ENCODE measurements around the gene PCDH9. TPM values are rescaled to one million over a fixed set of nuclear protein-coding genes. Genes with fewer than 3 reads are reported as not detected.

Gene PCDH9
- total and polyA plus RNA-seq, 7 donors: under 0.01 to 15.7 (median 8.7) TPM; not detected in 1

- Histone ChIP-seq H3K36me3 (no peaks in the 10 kb centered on the region), H3K9me3 (no peaks in the 10 kb centered on the region), H3K4me1 (peaks cover 0 to 10% (median 2%) of the 10 kb centered on the region in 4 donors), H3K27ac (no peak overlapping the region), H3K27me3 (no peaks in the 10 kb centered on the region), H3K4me3 (no peak overlapping the region)
- TF ChIP-seq CTCF (IDR thresholded peaks at IDR 0.05): no peak
- TF ChIP-seq EP300 (IDR thresholded peaks at IDR 0.05): no peak
- TF ChIP-seq POLR2AphosphoS5 (IDR thresholded peaks at IDR 0.05): no peak
- TF ChIP-seq POLR2A (IDR thresholded peaks at IDR 0.05): no peak
- DNase-seq: no peak
- intact Hi-C loops (cut with DNase I): loop anchor here (10.0 kb wide), 3 partner anchors 148 to 1298 kb away; no protein-coding TSS in a partner anchor
- 38 to 60% methylated on average over 2 of the region's 2 CpGs for WGBS, 2 donors
Observed at GRCh38 chr13:67223024-67223423, 7.1 kb downstream of the PCDH9 start.

DNA sequence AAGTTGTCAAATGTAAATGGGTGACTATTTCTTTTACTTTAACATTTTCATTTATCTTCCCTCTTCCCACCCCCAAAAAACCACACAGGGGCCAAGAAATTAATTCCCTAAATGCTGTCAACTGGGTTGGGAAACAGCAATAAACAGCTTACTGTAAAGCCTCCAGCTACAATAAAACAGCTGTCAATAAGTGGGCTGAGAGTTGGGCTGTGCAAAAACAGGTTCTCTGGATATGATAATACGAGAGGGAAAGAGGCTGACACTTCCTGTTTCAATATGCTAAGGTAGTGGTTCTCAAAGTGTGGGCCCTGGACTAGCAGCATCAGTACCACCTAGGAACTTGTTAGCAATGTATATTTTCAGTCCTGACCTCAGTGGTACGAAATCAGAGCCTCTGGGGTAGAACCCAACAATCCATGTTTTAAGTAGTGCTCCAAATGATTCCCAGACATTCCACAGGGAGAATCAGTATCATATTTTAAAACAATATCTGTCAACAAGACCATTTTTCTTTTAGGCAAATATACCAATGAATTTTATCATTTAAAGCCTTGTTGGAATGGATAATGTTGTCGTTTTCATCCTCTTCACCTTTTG lies 8.4 kb downstream of the PCDH9 start:
- intact Hi-C loops (cut with DNase I): loop anchor here (10.0 kb wide), 3 partner anchors 147 to 1297 kb away; no protein-coding TSS in a partner anchor
- Histone ChIP-seq H3K9me3 (no peaks in the 10 kb centered on the region), H3K27me3 (no peaks in the 10 kb centered on the region), H3K4me1 (peaks cover 0 to 10% (median 0%) of the 10 kb centered on the region in 4 donors), H3K4me3 (no peak overlapping the region), H3K36me3 (no peaks in the 10 kb centered on the region), H3K27ac (no peak overlapping the region)
- no peak for DNase-seq
- WGBS, 2 donors: 44 to 53% methylated on average over 3 of the region's 3 CpGs
- no peak for TF ChIP-seq EP300 (IDR thresholded peaks at IDR 0.05)
- no peak for TF ChIP-seq CTCF (IDR thresholded peaks at IDR 0.05)
- TF ChIP-seq POLR2AphosphoS5 (IDR thresholded peaks at IDR 0.05): no peak
- TF ChIP-seq POLR2A (IDR thresholded peaks at IDR 0.05): no peak

GRCh38 chr13:67219113-67219512 lies 11.0 kb downstream of the PCDH9 start:
- DNase-seq: no peak
- no peak for TF ChIP-seq POLR2A (IDR thresholded peaks at IDR 0.05)
- TF ChIP-seq POLR2AphosphoS5 (IDR thresholded peaks at IDR 0.05): no peak
- no peak for TF ChIP-seq CTCF (IDR thresholded peaks at IDR 0.05)
- TF ChIP-seq EP300 (IDR thresholded peaks at IDR 0.05): no peak
- H3K27me3 ChIP-seq: no peaks in the 10 kb centered on the region
- no peaks in the 10 kb centered on the region for H3K9me3 ChIP-seq
- H3K27ac ChIP-seq: no peak overlapping the region
- no peak overlapping the region for H3K4me3 ChIP-seq
- H3K4me1 ChIP-seq: peaks cover 0 to 5% (median 0%) of the 10 kb centered on the region in 4 donors
- WGBS, 2 donors: 87 to 91% methylated on average over 1 of the region's 1 CpG
- intact Hi-C loops (cut with DNase I): no loop called here
- no peaks in the 10 kb centered on the region for H3K36me3 ChIP-seq

- no peak for DNase-seq
- intact Hi-C loops (cut with DNase I): no loop called here
- no peaks in the 10 kb centered on the region for H3K9me3 ChIP-seq
Observed at GRCh38 chr13:67217880-67218279, 12.3 kb downstream of the PCDH9 start.

More at GRCh38 chr13:67217880-67218279, 12.3 kb downstream of the PCDH9 start:
- H3K27me3 ChIP-seq: no peaks in the 10 kb centered on the region
- no peaks in the 10 kb centered on the region for H3K4me1 ChIP-seq
- TF ChIP-seq POLR2AphosphoS5 (IDR thresholded peaks at IDR 0.05) (no peak), POLR2A (IDR thresholded peaks at IDR 0.05) (no peak), EP300 (IDR thresholded peaks at IDR 0.05) (no peak), CTCF (IDR thresholded peaks at IDR 0.05) (no peak)
- H3K4me3 ChIP-seq: no peak overlapping the region
- no peaks in the 10 kb centered on the region for H3K36me3 ChIP-seq
- H3K27ac ChIP-seq: no peak overlapping the region
